ENCODE data around the gene TRAPPC6A.

TRAPPC6A gene

GRCh38 chr19:45153339-45154063, 24.5 kb downstream of the TRAPPC6A start:
- ChIA-PET CTCF (no interaction called here), POLR2A (no interaction called here)
- peak; percentile 71 for DNase-seq (ENCODE audit: extremely low spot score)
- TF ChIP-seq ARNT (IDR thresholded peaks at IDR 0.05) (no peak), L3MBTL2 (conservative IDR thresholded peaks at IDR 0.05) (peak; percentile 80)

- CTCF ChIA-PET, result no interaction called here
- POLR2A ChIA-PET, result no interaction called here
Measured at GRCh38 chr19:45152504-45153338, 25.3 kb downstream of the TRAPPC6A start.

GRCh38 chr19:45151821-45152503, 26.1 kb downstream of the TRAPPC6A start:
- ChIA-PET POLR2A (no interaction called here), CTCF (no interaction called here)
- DNase-seq (ENCODE audit: extremely low spot score), result no peak
- TF ChIP-seq SP1 (IDR thresholded peaks at IDR 0.05) (no peak), LEF1 (IDR thresholded peaks at IDR 0.05; ENCODE audit: borderline replicate concordance) (no peak), TARDBP (IDR thresholded peaks at IDR 0.05) (no peak), FOXK2 (IDR thresholded peaks at IDR 0.05) (no peak), L3MBTL2 (conservative IDR thresholded peaks at IDR 0.05) (no peak), ARNT (IDR thresholded peaks at IDR 0.05) (no peak), CTBP1 (IDR thresholded peaks at IDR 0.05; ENCODE audit: borderline replicate concordance) (no peak), FOXA1 (IDR thresholded peaks at IDR 0.05) (no peak), BHLHE40 (IDR thresholded peaks at IDR 0.05; ENCODE audit: borderline replicate concordance) (no peak), ZNF384 (IDR thresholded peaks at IDR 0.05) (no peak), FOXM1 (IDR thresholded peaks at IDR 0.05; ENCODE audit: borderline replicate concordance) (no peak), SUZ12 (IDR thresholded peaks at IDR 0.05) (no peak), ELF4 (IDR thresholded peaks at IDR 0.05) (no peak), HDGF (IDR thresholded peaks at IDR 0.05; ENCODE audit: borderline replicate concordance) (no peak)
- TF ChIP-seq, protein P1, sequence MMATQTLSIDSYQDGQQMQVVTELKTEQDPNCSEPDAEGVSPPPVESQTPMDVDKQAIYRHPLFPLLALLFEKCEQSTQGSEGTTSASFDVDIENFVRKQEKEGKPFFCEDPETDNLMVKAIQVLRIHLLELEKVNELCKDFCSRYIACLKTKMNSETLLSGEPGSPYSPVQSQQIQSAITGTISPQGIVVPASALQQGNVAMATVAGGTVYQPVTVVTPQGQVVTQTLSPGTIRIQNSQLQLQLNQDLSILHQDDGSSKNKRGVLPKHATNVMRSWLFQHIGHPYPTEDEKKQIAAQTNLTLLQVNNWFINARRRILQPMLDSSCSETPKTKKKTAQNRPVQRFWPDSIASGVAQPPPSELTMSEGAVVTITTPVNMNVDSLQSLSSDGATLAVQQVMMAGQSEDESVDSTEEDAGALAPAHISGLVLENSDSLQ (IDR thresholded peaks at IDR 0.05), result no peak

More at GRCh38 chr19:45152504-45153338, 25.3 kb downstream of the TRAPPC6A start:
- no peak for DNase-seq (ENCODE audit: extremely low spot score)
- no peak for TF ChIP-seq SP1 (IDR thresholded peaks at IDR 0.05)
- TF ChIP-seq NFRKB (IDR thresholded peaks at IDR 0.05), result no peak
- TF ChIP-seq SUZ12 (IDR thresholded peaks at IDR 0.05), result no peak
- TF ChIP-seq TARDBP (IDR thresholded peaks at IDR 0.05), result no peak

DNA sequence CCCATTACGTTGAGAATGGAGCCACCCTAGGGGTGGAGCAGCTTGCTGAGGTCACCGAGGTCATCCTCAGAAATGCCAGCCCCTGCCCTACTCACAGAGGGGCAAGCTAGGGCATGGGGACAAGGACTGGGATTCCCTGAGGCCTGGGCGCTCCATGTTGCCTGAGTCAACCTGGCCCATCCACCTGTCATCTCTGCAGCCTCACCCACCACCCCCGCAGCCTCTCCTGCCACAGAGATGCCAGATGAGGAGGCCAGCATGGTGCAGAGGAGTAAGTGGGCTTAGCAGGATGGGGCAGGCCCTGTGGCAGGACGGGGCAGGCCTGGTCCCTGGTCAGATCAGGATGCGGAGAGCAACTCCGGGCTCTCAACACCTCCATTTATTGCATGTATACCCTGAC, 26.7 kb downstream of the TRAPPC6A start:
- DNase-seq (ENCODE audit: extremely low spot score), result no peak
- ChIA-PET CTCF (no interaction called here), POLR2A (no interaction called here)
- TF ChIP-seq TARDBP (IDR thresholded peaks at IDR 0.05) (no peak), SUZ12 (IDR thresholded peaks at IDR 0.05) (no peak), ZNF384 (IDR thresholded peaks at IDR 0.05) (no peak), SP1 (IDR thresholded peaks at IDR 0.05) (no peak), BHLHE40 (IDR thresholded peaks at IDR 0.05; ENCODE audit: borderline replicate concordance) (no peak), HDGF (IDR thresholded peaks at IDR 0.05; ENCODE audit: borderline replicate concordance) (no peak), FOXM1 (IDR thresholded peaks at IDR 0.05; ENCODE audit: borderline replicate concordance) (no peak), CTBP1 (IDR thresholded peaks at IDR 0.05; ENCODE audit: borderline replicate concordance) (no peak), L3MBTL2 (conservative IDR thresholded peaks at IDR 0.05) (no peak), FOXK2 (IDR thresholded peaks at IDR 0.05) (no peak), ARNT (IDR thresholded peaks at IDR 0.05) (no peak), LEF1 (IDR thresholded peaks at IDR 0.05; ENCODE audit: borderline replicate concordance) (no peak), NFRKB (IDR thresholded peaks at IDR 0.05) (no peak), FOXA1 (IDR thresholded peaks at IDR 0.05) (no peak), ELF4 (IDR thresholded peaks at IDR 0.05) (no peak)
- TF ChIP-seq, protein P1 (IDR thresholded peaks at IDR 0.05), result no peak

DNA sequence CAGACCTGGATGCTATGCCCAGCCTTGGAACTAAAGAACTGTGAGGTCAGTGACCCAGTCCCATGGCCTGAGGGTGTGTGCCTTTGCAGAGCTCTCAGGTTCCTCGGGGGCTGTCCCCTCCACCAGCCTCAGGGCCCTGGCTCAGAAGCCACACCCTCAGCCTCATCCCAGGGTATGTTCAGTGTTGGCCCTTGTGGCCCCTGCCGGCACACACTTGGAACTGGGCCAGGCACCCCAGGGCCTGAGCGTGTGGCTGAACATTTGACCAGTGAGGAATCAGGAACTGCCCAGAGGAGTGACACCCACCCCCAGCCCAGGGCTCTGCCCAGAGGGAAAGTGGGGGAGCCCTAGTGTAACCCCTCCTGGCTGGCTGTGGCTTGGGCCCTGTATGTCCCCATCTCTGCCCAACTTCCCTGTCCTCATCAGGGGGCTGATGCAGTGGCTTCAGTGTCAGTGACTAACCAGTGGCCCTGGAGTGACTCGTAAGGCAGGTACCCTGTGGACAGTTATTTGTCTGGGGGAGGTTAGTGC, 27.2 kb downstream of the TRAPPC6A start:
- no peak for DNase-seq (ENCODE audit: extremely low spot score)
- POLR2A ChIA-PET, result no interaction called here
- TF ChIP-seq ELF4 (IDR thresholded peaks at IDR 0.05) (no peak), NFRKB (IDR thresholded peaks at IDR 0.05) (no peak), HDGF (IDR thresholded peaks at IDR 0.05; ENCODE audit: borderline replicate concordance) (no peak), ARNT (IDR thresholded peaks at IDR 0.05) (no peak), SP1 (IDR thresholded peaks at IDR 0.05) (no peak), CTBP1 (IDR thresholded peaks at IDR 0.05; ENCODE audit: borderline replicate concordance) (no peak), FOXA1 (IDR thresholded peaks at IDR 0.05) (no peak), LEF1 (IDR thresholded peaks at IDR 0.05; ENCODE audit: borderline replicate concordance) (no peak), TARDBP (IDR thresholded peaks at IDR 0.05) (no peak), L3MBTL2 (conservative IDR thresholded peaks at IDR 0.05) (no peak), FOXK2 (IDR thresholded peaks at IDR 0.05) (no peak)
- CTCF ChIA-PET, result no interaction called here

- POLR2A ChIA-PET, result interaction anchor here (2.2 kb wide), 1 partner anchor 57 kb away, joined by 5 read pairs; the partner anchor contains the start of gene PPP1R37
- CTCF ChIA-PET, result interaction anchor here (0.6 kb wide), 1 partner anchor 59 kb away, joined by 3 read pairs; no protein-coding TSS in a partner anchor
- no peak for DNase-seq (ENCODE audit: extremely low spot score)
- TF ChIP-seq FOXA1 (IDR thresholded peaks at IDR 0.05) (no peak), BHLHE40 (IDR thresholded peaks at IDR 0.05; ENCODE audit: borderline replicate concordance) (no peak), SP1 (IDR thresholded peaks at IDR 0.05) (no peak)
Measured at GRCh38 chr19:45150180-45150579, 27.9 kb downstream of the TRAPPC6A start.
